Cerebellar cortex (tissue), 1 donor: ENCODE data around the gene PLEKHM3.
A peak's percentile ranks its signal among the peaks of the same experiment; 100 is the strongest.
"Not testable (repeated sequence)": the region's sequence is repeated elsewhere in the genome, so short reads cannot be mapped to it uniquely, and the experiment has no call there.

Source experiments
- DNase-seq: peaks from one replicate; pipeline ENCODE4 v3.0.0-alpha.2; 2015; ENCODE audit warnings: low spot score

PLEKHM3 gene

DNA sequence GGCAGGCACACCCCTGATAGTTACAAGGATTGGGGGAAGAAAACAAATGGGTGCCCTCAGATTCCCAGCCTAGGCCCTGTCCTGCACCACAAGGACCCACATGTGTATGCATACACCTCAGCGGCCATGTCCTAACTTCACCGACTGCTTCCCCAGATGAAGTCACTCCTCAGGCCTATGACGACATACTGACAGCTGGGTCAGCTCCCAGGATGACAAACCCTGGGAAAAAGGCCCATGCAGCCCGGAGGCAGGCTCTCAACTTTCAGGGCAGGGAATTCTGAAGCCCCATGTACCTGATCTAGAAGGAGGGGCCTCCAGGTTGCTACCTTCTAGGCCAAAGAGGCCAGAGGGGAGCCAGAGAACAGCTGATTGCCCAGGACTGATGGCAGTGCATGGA is 11.0 kb upstream of the PLEKHM3 start:
- DNase-seq: peak; percentile 23

GRCh38 chr2:208034503-208035140 is 9.3 kb upstream of the PLEKHM3 start:
- peak; percentile 18 for DNase-seq

- DNase-seq: peak; percentile 85
Observed at GRCh38 chr2:208033701-208034502, 8.6 kb upstream of the PLEKHM3 start.

- DNase-seq: no peak
Observed at GRCh38 chr2:208031608-208032019, 6.3 kb upstream of the PLEKHM3 start.

DNA sequence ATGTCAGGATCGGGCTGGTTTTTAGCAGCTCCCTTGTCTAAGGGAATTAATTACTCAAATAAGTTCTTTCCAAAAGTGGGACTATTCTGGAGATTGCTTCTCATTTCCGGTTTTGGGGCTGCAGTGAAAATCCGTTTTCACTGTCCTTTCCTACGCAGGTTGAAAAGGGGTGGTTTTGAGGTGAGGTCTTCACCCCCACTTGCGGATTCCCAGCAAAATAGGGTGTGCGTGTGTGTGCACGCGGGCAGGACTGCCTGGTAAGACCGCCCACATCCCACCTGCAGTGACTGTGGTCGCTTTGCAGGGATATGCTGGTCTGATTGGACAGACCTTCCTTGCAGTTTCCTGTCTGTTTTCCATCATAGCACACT is 472 bp upstream of the PLEKHM3 start:
- peak; percentile 59 for DNase-seq

- no peak for DNase-seq
Observed at GRCh38 chr2:208024091-208024490, 1.2 kb downstream of the PLEKHM3 start.

GRCh38 chr2:208020253-208020652 is 5.1 kb downstream of the PLEKHM3 start:
- no peak for DNase-seq

DNA sequence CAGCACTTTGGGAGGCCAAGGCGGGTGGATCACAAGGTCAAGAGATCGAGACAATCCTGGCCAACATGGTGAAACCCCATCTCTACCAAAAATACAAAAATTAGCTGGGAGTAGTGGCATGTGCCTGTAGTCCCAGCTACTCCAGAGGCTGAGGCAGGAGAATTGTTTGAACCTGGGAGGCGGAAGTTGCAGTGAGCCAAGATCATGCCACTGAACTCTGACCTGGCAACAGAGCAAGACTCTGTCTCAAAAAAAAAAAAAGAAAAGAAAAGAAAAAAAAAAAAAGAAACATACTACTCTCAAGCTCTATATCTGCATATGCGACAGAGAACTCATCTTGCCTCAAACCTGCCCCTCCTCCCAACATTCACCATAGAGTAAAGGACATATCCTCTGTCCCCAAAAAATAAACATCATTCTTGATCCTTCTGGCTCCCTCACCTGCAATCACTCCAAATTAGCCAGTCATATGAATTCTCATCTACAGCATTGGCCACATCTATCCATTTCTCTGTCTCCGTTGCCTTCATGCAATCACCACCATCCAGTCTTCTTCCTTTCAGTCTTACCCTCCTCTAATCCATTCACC is 7.1 kb downstream of the PLEKHM3 start:
- DNase-seq: not testable (repeated sequence)

GRCh38 chr2:208017721-208018120 is 7.6 kb downstream of the PLEKHM3 start:
- no peak for DNase-seq

GRCh38 chr2:208015475-208015874 is 9.9 kb downstream of the PLEKHM3 start:
- DNase-seq: no peak

- DNase-seq: no peak
Observed at GRCh38 chr2:208013285-208014178, 11.8 kb downstream of the PLEKHM3 start.

GRCh38 chr2:208012449-208012848 is 12.9 kb downstream of the PLEKHM3 start:
- no peak for DNase-seq

GRCh38 chr2:208010506-208010905 is 14.8 kb downstream of the PLEKHM3 start:
- no peak for DNase-seq

DNA sequence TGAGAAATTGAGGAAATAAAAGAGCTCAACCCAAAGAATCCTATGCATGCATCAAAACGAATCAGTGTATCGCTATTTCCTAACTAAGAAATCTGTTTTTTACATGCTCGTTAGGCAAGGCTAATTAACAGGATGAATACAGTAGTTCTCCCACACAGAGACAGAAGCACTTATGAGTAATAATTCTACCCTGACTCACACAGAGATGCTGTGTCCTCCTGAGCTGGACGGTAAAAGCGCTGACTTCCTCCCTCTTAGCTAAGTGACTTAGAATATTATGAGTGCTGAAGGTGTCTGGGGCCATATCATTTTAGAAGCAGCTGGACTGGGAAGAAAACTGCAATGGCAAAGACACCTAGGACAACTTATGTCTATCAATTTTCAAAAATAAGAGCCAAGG is 18.5 kb downstream of the PLEKHM3 start:
- no peak for DNase-seq

GRCh38 chr2:208006337-208006736 is 19.0 kb downstream of the PLEKHM3 start:
- no peak for DNase-seq

GRCh38 chr2:208001924-208002323 is 23.4 kb downstream of the PLEKHM3 start:
- DNase-seq: no peak

DNA sequence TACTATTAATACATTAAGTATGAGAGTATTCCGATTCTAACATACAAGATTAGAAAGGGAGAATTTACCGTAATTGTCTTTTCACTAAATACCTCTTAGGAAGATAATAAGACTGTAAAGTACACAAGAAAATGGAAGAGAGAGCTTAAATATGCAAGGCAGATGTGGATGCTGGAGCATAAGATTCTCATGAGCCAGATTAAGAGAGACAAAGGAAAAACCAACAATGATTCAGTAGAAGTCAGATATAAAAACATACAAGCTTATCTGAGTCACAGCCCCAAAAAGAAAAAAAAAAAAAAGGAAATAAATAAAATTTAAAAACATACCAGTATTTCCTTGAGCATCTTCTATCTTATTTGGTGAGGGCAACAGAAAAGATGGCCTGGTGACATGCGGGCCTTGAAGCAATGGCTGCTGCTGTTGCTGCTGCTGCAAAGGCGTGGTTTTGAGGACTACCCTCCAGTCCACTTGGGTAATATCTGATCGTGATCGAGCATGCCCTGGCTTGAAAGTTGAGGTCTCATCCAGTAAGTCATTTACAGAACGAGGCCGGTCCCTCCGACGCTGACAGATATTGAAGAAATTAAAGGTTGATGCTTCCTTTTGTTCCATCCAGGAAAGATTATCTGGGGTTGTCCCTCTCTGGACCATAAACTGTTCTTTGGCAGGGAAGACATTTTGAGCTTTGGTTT is 24.5 kb downstream of the PLEKHM3 start:
- no peak for DNase-seq

DNA sequence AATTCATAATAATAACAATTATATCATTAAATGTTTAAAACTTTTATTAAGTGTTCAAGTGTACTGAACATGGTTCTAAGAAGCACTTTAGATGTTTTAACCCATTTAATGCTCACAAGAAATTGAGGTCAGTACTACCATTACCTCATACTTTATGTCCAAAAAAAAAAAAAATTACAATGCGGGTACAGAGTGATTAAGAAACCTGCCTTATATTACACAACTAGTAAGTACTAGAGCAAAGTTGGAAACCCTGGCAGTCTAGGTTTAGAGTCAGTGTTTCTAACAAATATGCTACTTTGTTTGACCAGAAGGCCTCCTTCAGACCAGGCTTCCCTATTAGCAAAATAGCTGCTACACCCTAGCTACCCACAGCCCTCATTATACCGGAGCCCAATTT is 28.5 kb downstream of the PLEKHM3 start:
- DNase-seq: no peak

- no peak for DNase-seq
Observed at GRCh38 chr2:207995887-207996286, 29.4 kb downstream of the PLEKHM3 start.

GRCh38 chr2:207993151-207993763 is 32.1 kb downstream of the PLEKHM3 start:
- DNase-seq: no peak

- DNase-seq: no peak
Observed at GRCh38 chr2:207991944-207992343, 33.4 kb downstream of the PLEKHM3 start.
